HFFc6 (cell line): ENCODE measurements around the gene NOVA1. TPM values are rescaled to one million over a fixed set of nuclear protein-coding genes. Genes with fewer than 3 reads are reported as not detected.

ENCODE experiments used
- DNase-seq: peaks from one replicate; pipeline ENCODE4 v3.0.0-alpha.2; 2018
- H3K27ac Mint-ChIP-seq: 2 replicates; pipeline ENCODE4 v1.8.0; 2020; ENCODE audit warnings: mild to moderate bottlenecking, mixed read lengths
- H3K27me3 Mint-ChIP-seq: 2 replicates; pipeline ENCODE4 v1.8.0; 2021; ENCODE audit warnings: mild to moderate bottlenecking, moderate library complexity, mixed read lengths; ENCODE audit not compliant: insufficient read depth
- H3K36me3 Mint-ChIP-seq: 2 replicates; pipeline ENCODE4 v1.8.0; 2021; ENCODE audit warnings: low read depth, mixed read lengths
- H3K4me1 Mint-ChIP-seq: 2 replicates; pipeline ENCODE4 v1.8.0; 2020; ENCODE audit warnings: low read depth, mixed read lengths
- H3K4me3 Mint-ChIP-seq: 2 replicates; pipeline ENCODE4 v1.8.0; 2020; ENCODE audit warnings: mild to moderate bottlenecking, moderate library complexity, mixed read lengths
- H3K9me3 Mint-ChIP-seq: 2 replicates; pipeline ENCODE4 v1.8.0; 2020; ENCODE audit warnings: mild to moderate bottlenecking, mixed read lengths
- total RNA-seq, 6 experiments: library from RNA; stranded (reverse); fragmentation: NEBNext Ultra II Directional; extraction: Animal tissue kit (Norgen Biotek cat#: 25700); gene quantifications; 2 replicates in 1 of 6; 3 replicates in 5 of 6; pipeline ENCODE4 v1.2.3, GENCODE V29; 2021
- TF ChIP-seq, protein P1 (sequence below): fragments of 200-600 bp; sonication (generic); IDR thresholded peaks from 2 replicates; pipeline ENCODE4 v1.5.0; 2021; ENCODE audit warnings: antibody characterized with exemption, mild to moderate bottlenecking

Gene NOVA1
- total RNA-seq, 6 experiments from 2014 or later = not detected

- no peak for DNase-seq
- no peaks in the 10 kb centered on the region for H3K4me1 Mint-ChIP-seq
- H3K27me3 Mint-ChIP-seq = no peaks in the 10 kb centered on the region
- H3K4me3 Mint-ChIP-seq = no peak overlapping the region
- peaks cover 48% of the 10 kb centered on the region for H3K9me3 Mint-ChIP-seq
- TF ChIP-seq, protein P1, sequence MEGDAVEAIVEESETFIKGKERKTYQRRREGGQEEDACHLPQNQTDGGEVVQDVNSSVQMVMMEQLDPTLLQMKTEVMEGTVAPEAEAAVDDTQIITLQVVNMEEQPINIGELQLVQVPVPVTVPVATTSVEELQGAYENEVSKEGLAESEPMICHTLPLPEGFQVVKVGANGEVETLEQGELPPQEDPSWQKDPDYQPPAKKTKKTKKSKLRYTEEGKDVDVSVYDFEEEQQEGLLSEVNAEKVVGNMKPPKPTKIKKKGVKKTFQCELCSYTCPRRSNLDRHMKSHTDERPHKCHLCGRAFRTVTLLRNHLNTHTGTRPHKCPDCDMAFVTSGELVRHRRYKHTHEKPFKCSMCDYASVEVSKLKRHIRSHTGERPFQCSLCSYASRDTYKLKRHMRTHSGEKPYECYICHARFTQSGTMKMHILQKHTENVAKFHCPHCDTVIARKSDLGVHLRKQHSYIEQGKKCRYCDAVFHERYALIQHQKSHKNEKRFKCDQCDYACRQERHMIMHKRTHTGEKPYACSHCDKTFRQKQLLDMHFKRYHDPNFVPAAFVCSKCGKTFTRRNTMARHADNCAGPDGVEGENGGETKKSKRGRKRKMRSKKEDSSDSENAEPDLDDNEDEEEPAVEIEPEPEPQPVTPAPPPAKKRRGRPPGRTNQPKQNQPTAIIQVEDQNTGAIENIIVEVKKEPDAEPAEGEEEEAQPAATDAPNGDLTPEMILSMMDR = no peak
- H3K27ac Mint-ChIP-seq = no peak overlapping the region
- H3K36me3 Mint-ChIP-seq = 0 out of 2 replicates have a peak, but pooled peaks cover 4% of the 10 kb centered on the region
Observed at GRCh38 chr14:26424537-26424936, 173.3 kb downstream of the NOVA1 start.

- H3K27ac Mint-ChIP-seq = no peak overlapping the region
- no peak overlapping the region for H3K4me3 Mint-ChIP-seq
- H3K36me3 Mint-ChIP-seq = peaks cover 4% of the 10 kb centered on the region; the same call in 1 of the 2 replicates
- H3K27me3 Mint-ChIP-seq = no peaks in the 10 kb centered on the region
- peaks cover 53% of the 10 kb centered on the region for H3K9me3 Mint-ChIP-seq
- TF ChIP-seq, protein P1 = no peak
- H3K4me1 Mint-ChIP-seq = no peaks in the 10 kb centered on the region
- DNase-seq = no peak
Observed at GRCh38 chr14:26415618-26416123, 182.2 kb downstream of the NOVA1 start.

- H3K36me3 Mint-ChIP-seq = peaks cover 4% of the 10 kb centered on the region; the same call in 1 of the 2 replicates
- DNase-seq = no peak
- H3K27me3 Mint-ChIP-seq = no peaks in the 10 kb centered on the region
- H3K9me3 Mint-ChIP-seq = peaks cover 45% of the 10 kb centered on the region
- H3K27ac Mint-ChIP-seq = no peak overlapping the region
- TF ChIP-seq, protein P1 = no peak
- no peaks in the 10 kb centered on the region for H3K4me1 Mint-ChIP-seq
- H3K4me3 Mint-ChIP-seq = no peak overlapping the region
Observed at GRCh38 chr14:26414926-26415325, 182.9 kb downstream of the NOVA1 start.

GRCh38 chr14:26414103-26414502 lies 183.7 kb downstream of the NOVA1 start:
- Mint-ChIP-seq H3K36me3 (peaks cover 4% of the 10 kb centered on the region; the same call in 1 of the 2 replicates), H3K4me1 (no peaks in the 10 kb centered on the region), H3K27me3 (no peaks in the 10 kb centered on the region), H3K27ac (no peak overlapping the region), H3K4me3 (no peak overlapping the region), H3K9me3 (peaks cover 40% of the 10 kb centered on the region)
- TF ChIP-seq, protein P1 = no peak
- DNase-seq = no peak

- Mint-ChIP-seq H3K4me3 (no peak overlapping the region), H3K4me1 (no peaks in the 10 kb centered on the region), H3K27me3 (no peaks in the 10 kb centered on the region)
Observed at GRCh38 chr14:26412421-26412820, 185.4 kb downstream of the NOVA1 start.

More at GRCh38 chr14:26412421-26412820, 185.4 kb downstream of the NOVA1 start:
- no peak for DNase-seq
- peaks cover 4% of the 10 kb centered on the region; the same call in 1 of the 2 replicates for H3K36me3 Mint-ChIP-seq
- H3K27ac Mint-ChIP-seq = no peak overlapping the region
- TF ChIP-seq, protein P1 = no peak
- H3K9me3 Mint-ChIP-seq = peaks cover 42% of the 10 kb centered on the region
